Measurements from ENCODE around the gene MICAL1. TPM values are rescaled to one million over a fixed set of nuclear protein-coding genes. Genes with fewer than 3 reads are reported as not detected.

The MICAL1 gene
- total and polyA plus RNA-seq, 2 experiments from 2014 or later: 46.5 to 51.2 TPM

GRCh38 chr6:109460161-109460829 lies 4.7 kb upstream of the MICAL1 start:
- H3K9me3 ChIP-seq (ENCODE audit: low read depth): no peaks in the 10 kb centered on the region
- TF ChIP-seq EZH2phosphoT487 (IDR thresholded peaks at IDR 0.05; ENCODE audit: low read depth, severe bottlenecking, unreplicated experiment) (no peak), EZH2 (IDR thresholded peaks at IDR 0.05; ENCODE audit: borderline replicate concordance) (no peak)
- no peak overlapping the region for H3K4me3 ChIP-seq
- no peak for DNase-seq (ENCODE audit: low spot score)
- no peaks in the 10 kb centered on the region for H3K9me2 ChIP-seq (replicated peaks; ENCODE audit: insufficient read depth)
- peak overlapping the region; percentile 65 for H3K27ac ChIP-seq
- WGBS (ENCODE audit: low lambda C conversion rate, missing lambda C conversion rate): 72% methylated on average over 3 of the region's 3 CpGs
- H4K20me1 ChIP-seq (ENCODE audit: insufficient read depth, poor library complexity, severe bottlenecking): no peaks in the 10 kb centered on the region
- peak overlapping the region; percentile 38 for H3K4me2 ChIP-seq
- no peaks in the 10 kb centered on the region for H3K36me3 ChIP-seq (replicated peaks; ENCODE audit: insufficient read depth, low read depth)
- H3K79me2 ChIP-seq: peaks cover 6% of the 10 kb centered on the region
- H2AFZ ChIP-seq: no peak overlapping the region
- H3K4me1 ChIP-seq (ENCODE audit: insufficient read depth): peaks cover 4% of the 10 kb centered on the region
- no peaks in the 10 kb centered on the region for H3K27me3 ChIP-seq

DNA sequence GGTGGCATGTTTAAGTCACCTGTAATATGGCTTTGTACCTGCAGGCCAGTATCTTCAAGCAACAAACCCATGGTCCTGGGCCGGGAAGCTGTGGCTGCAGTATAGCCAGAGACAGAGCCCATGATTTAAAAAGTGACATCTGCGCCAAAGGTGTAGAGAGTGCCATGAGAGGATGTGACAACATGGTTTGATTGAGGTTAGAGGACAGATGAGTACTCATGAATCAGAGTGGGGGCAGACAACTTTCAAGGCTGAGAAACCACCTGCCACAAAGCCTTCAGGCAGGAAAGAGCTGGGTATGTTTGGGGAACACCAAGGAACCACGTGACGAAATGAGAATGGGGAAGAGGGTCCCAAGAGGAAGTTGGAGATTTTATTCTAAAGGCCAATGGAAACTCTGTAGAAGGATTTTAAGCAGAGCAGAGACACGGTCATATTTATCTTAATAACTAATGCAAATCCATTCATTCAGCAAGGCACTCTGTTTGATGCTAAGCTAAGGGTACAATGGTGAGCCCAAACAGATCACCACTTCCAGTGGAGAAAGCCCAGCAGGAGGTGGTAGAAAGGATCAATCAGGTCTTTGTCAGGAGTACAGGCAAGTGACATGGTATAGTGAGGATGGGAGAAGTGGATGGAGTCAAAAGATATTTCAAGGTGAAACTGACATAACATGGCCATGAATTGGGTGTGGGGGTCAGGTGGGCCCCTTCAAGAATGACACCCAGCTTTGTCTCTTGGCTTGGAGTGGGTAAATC lies 3.4 kb upstream of the MICAL1 start:
- Histone ChIP-seq H3K4me3 (no peak overlapping the region), H3K79me2 (peaks cover 9% of the 10 kb centered on the region), H3K4me1 (ENCODE audit: insufficient read depth) (peaks cover 10% of the 10 kb centered on the region), H3K27me3 (no peaks in the 10 kb centered on the region), H3K27ac (no peak overlapping the region), H3K36me3 (replicated peaks; ENCODE audit: insufficient read depth, low read depth) (no peaks in the 10 kb centered on the region), H3K9me2 (replicated peaks; ENCODE audit: insufficient read depth) (no peaks in the 10 kb centered on the region), H3K9me3 (ENCODE audit: low read depth) (no peaks in the 10 kb centered on the region), H4K20me1 (ENCODE audit: insufficient read depth, poor library complexity, severe bottlenecking) (no peaks in the 10 kb centered on the region), H2AFZ (no peak overlapping the region), H3K4me2 (no peak overlapping the region)
- no peak for TF ChIP-seq EZH2phosphoT487 (IDR thresholded peaks at IDR 0.05; ENCODE audit: low read depth, severe bottlenecking, unreplicated experiment)
- no peak for TF ChIP-seq EZH2 (IDR thresholded peaks at IDR 0.05; ENCODE audit: borderline replicate concordance)
- no peak for TF ChIP-seq CTCF (IDR thresholded peaks at IDR 0.05; ENCODE audit: poor library complexity)
- 85% methylated on average over 5 of the region's 5 CpGs for WGBS (ENCODE audit: low lambda C conversion rate, missing lambda C conversion rate)
- no peak for DNase-seq (ENCODE audit: low spot score)

GRCh38 chr6:109457562-109457996 lies 2.0 kb upstream of the MICAL1 start:
- peaks cover 6% of the 10 kb centered on the region for H3K79me2 ChIP-seq
- WGBS (ENCODE audit: low lambda C conversion rate, missing lambda C conversion rate): 75% methylated on average over 6 of the region's 6 CpGs
- no peaks in the 10 kb centered on the region for H3K9me2 ChIP-seq (replicated peaks; ENCODE audit: insufficient read depth)
- DNase-seq (ENCODE audit: low spot score): no peak
- H2AFZ ChIP-seq: no peak overlapping the region
- no peaks in the 10 kb centered on the region for H3K36me3 ChIP-seq (replicated peaks; ENCODE audit: insufficient read depth, low read depth)
- H3K4me3 ChIP-seq: no peak overlapping the region
- H3K27me3 ChIP-seq: no peaks in the 10 kb centered on the region
- H3K4me1 ChIP-seq (ENCODE audit: insufficient read depth): peaks cover 10% of the 10 kb centered on the region
- no peaks in the 10 kb centered on the region for H3K9me3 ChIP-seq (ENCODE audit: low read depth)
- TF ChIP-seq EZH2 (IDR thresholded peaks at IDR 0.05; ENCODE audit: borderline replicate concordance): no peak
- TF ChIP-seq CTCF (IDR thresholded peaks at IDR 0.05; ENCODE audit: poor library complexity): no peak
- no peak for TF ChIP-seq EZH2phosphoT487 (IDR thresholded peaks at IDR 0.05; ENCODE audit: low read depth, severe bottlenecking, unreplicated experiment)
- peak overlapping the region; percentile 93 for H3K4me2 ChIP-seq
- H4K20me1 ChIP-seq (ENCODE audit: insufficient read depth, poor library complexity, severe bottlenecking): no peaks in the 10 kb centered on the region
- peak overlapping the region; percentile 87 for H3K27ac ChIP-seq
